Stimulated activated CD8-positive, alpha-beta memory T cell treated with anti-CD3 and anti-CD28 coated beads, Interleukin-12 subunit alpha, Interleukin-12 subunit beta, amount 100 ng/mL, for 4 hours (primary cell): ENCODE results near the gene COL23A1.

Experiments
- DNase-seq: peaks from one replicate; pipeline ENCODE4 v3.0.0-alpha.2; 2020; ENCODE audit warnings: low read depth

The COL23A1 gene

GRCh38 chr5:178532236-178532635 is 58.0 kb downstream of the COL23A1 start:
- no peak for DNase-seq

GRCh38 chr5:178531786-178532185 is 58.4 kb downstream of the COL23A1 start:
- DNase-seq: no peak

GRCh38 chr5:178530526-178530925 is 59.7 kb downstream of the COL23A1 start:
- DNase-seq: no peak

- DNase-seq: no peak
Observed at GRCh38 chr5:178529080-178529479, 61.1 kb downstream of the COL23A1 start.

DNA sequence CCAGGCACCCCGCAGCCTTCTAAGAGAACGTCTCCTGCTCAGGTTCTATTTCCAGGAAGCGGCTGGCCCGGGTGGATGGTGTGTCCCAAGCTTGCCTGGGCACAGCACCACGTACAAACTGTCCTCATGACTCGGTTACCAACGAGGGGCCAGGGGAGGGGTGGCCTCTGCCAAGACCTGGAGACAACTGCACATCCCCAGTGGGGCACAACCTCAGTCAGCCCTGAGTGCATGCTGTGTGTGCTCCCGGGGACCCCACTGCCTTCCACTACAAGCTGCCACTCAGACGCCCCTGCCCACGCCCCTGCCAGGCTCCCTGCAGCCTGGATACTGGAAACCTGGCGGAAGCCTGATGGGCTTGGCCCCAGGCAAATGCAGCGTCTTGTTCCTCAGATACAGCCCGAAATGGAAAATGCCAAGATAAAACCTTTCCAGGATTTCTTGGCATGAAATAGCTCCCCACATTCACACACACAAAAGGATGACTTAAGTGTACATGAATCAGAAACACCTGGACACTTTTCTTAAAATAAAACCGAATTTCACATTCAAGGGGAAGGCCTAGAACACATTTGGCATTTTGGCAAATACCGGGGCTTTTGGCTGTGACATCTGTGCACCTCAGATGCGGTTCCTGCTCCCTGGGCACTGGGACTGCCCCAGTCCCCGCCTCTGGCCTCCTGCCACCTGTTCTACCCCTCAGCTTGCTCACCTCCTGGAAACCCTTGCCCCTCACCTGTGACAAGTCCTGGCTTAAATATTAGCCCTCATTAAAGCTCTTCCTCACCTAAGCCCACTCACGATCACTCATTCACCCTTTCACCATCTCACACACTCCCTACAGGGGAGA is 62.5 kb downstream of the COL23A1 start:
- DNase-seq: no peak

GRCh38 chr5:178526773-178527457 is 63.3 kb downstream of the COL23A1 start:
- DNase-seq: no peak

GRCh38 chr5:178525906-178526732 is 64.1 kb downstream of the COL23A1 start:
- no peak for DNase-seq

GRCh38 chr5:178524093-178524882 is 65.9 kb downstream of the COL23A1 start:
- DNase-seq: no peak

DNA sequence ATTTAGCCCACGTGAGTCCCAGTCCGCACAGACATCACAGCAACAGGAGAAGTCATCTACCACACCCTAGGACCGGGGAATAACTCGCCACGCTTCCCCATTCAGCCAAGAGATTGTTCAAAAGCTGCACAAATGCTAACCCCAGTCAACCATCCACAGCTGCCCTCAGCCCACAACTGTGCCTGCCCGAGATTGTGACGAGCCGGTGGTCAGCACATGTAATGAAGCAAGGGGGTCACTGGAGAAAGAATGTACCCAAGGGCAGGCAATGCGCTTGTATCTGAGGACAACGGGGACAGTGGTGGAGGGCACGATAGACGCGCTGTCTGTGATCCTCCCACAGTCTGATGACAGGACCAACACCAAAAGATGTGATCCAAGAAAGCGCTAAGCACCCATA is 67.8 kb downstream of the COL23A1 start:
- DNase-seq: no peak

GRCh38 chr5:178520851-178521250 is 69.3 kb downstream of the COL23A1 start:
- no peak for DNase-seq

DNA sequence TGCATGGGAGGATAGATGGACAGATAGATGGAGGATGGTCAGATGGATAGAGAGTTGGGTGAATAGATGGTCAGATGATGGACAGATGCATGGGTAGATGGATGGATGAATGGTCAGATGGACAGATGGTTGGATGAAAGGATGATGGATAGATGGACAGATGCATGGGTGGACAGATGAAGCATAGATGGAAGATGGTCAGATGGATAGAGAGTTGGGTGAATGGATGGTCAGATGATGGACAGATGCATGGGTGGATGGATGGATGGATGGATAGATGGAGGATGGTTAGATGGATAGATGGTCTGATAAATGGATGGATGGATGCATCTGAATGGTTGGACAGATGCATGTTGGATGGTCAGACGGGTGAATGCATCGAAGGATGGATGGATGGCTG is 70.4 kb downstream of the COL23A1 start:
- DNase-seq: no peak

DNA sequence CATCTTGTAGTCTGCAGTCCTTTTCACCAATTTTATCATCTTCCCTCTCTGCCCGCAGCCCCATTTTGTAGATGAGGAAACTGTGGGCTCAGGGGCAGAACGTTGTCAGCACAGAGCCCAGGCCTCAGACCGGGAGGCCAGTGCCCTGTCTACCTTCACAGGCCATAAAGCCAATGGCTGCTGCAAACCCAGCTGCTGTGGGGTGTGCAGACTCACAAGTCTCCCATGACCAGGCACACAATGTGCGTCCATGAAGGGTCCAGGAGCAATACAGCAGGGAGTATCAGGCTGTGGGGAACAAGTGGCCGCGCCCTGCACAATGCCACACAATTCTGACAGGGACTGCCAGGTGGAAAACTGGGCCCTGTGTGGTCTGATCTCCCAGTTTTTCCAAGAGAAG is 71.0 kb downstream of the COL23A1 start:
- DNase-seq: no peak

GRCh38 chr5:178516504-178517235 is 73.5 kb downstream of the COL23A1 start:
- no peak for DNase-seq

GRCh38 chr5:178515776-178516503 is 74.3 kb downstream of the COL23A1 start:
- no peak for DNase-seq

DNA sequence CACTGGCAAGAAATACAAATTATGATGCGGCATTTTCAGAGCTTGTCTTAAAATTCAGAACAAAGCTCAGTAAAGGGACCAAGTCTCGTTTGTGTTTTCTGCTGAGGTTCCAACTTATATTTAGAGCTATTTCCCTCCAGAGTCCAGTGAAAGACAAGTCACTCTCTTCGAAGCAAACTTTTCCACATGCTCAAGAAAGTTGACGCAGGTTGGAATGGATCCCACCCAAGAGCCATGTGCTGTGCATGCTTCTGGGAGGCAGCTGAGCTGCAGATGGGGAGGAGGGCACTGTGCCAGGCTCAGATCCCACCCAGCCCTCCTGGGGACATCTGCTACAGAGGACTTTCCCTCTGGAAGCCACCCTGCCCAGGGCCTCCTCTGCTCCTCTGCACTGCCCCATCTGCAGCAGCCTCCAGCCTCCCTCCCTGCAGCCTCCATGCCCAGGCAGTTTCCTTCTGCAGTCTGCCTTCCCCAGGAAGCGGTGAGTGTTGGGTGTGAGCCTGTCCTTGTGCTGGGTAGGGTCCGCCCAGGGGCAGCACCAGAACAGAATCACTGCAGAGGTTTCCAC is 75.3 kb downstream of the COL23A1 start:
- DNase-seq: no peak

DNA sequence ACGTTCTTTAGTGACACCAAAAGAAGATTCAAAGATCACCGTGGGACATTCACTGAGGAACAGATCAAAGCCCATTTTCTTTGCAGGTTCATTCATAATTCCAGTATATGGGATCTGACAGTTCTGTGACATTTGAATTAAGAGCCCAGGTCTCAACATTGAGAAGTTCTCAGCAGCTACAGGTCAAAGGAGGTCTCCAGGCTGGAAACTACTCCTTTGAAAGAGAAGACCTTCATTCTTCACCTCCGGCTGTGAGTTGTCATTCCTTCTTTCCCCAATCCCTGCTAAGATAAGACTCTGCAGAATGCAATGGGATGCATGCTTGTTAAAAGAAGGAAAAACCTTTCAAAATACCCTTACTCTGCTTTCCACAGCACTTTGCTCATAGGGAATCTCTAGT is 79.0 kb downstream of the COL23A1 start:
- DNase-seq: no peak

DNA sequence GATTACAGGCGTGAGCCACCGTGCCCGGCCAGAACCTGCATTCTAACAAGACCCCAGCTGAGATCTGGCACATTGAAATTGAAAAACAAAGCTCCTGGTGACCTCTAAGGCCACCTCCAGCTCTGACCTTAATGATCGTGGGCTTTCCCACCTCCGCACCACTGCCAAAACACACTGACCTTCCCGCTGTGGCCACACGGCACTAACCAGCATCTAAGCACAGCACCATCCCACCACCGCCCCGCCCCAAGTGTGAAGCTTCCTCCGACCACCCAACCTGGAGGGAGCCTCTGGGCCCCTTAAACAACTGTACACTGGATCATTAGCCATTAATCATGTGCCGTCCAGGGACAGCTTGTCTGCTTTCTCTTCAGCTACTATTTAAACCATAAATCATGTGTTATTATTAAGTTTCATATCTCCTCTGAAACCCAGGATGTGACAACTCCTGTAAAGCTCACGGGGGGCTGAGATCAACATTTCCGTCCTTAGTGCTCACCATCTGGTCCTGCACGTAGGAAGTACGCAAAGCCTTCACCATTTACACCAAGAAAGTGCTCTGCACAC is 80.6 kb downstream of the COL23A1 start:
- DNase-seq: no peak

GRCh38 chr5:178507151-178507932 is 82.9 kb downstream of the COL23A1 start:
- DNase-seq: no peak
